OCI-LY7 (cell line): ENCODE data around the gene PAH. TPM values are rescaled to one million over a fixed set of nuclear protein-coding genes. Genes with fewer than 3 reads are reported as not detected.
"Not testable (repeated sequence)": the region's sequence is repeated elsewhere in the genome, so short reads cannot be mapped to it uniquely, and the experiment has no call there.

ENCODE experiments used
- BruUV-seq: library from RNA; stranded (reverse); fragments of 400-500 nt; replicated peaks from 2 replicates; lab custom pipeline; 2021; lab: Mats Ljungman, UMichigan
- CTCF ChIA-PET: fragments of 300-600 bp; sonication (Branson Sonifier 250); formaldehyde crosslinking; loops from one replicate; lab custom pipeline; 2022; ENCODE audit warnings: antibody characterized with exemption; ENCODE audit not compliant: unreplicated experiment; lab: Charles Lee
- POLR2A ChIA-PET: fragments of 300-600 bp; sonication (Branson Sonifier 250); formaldehyde crosslinking; loops from one replicate; lab custom pipeline; 2022; ENCODE audit warnings: antibody characterized with exemption; lab: Charles Lee
- DNase-seq: peaks from one replicate; pipeline ENCODE4 v3.0.0-alpha.2; 2015; ENCODE audit warnings: low spot score
- H2AFZ ChIP-seq: fragments of 200-600 bp; sonication (generic), shearing (Covaris generic); 2 replicates; pipeline ENCODE4 v1.6.1; 2014; ENCODE audit warnings: mild to moderate bottlenecking, antibody characterized with exemption, low read length, moderate library complexity
- H3K27ac ChIP-seq: fragments of 200-600 bp; sonication (generic); 2 replicates; pipeline ENCODE4 v1.5.1; 2014; ENCODE audit warnings: mixed run types, low read depth, mild to moderate bottlenecking, moderate library complexity, low read length, inconsistent platforms; ENCODE audit not compliant: poor library complexity, severe bottlenecking
- H3K36me3 ChIP-seq: fragments of 200-600 bp; sonication (generic); 2 replicates; pipeline ENCODE4 v1.6.1; 2014; ENCODE audit warnings: mild to moderate bottlenecking, antibody characterized with exemption, low read length, moderate library complexity, mixed read lengths; ENCODE audit not compliant: insufficient read depth
- H3K4me1 ChIP-seq: fragments of 200-600 bp; sonication (generic); 2 replicates; pipeline ENCODE4 v1.5.1; 2014; ENCODE audit warnings: mild to moderate bottlenecking, low read length; ENCODE audit not compliant: insufficient read depth, poor library complexity, severe bottlenecking
- H3K4me2 ChIP-seq: fragments of 200-600 bp; sonication (generic); 2 replicates; pipeline ENCODE4 v1.6.1; 2014; ENCODE audit warnings: mild to moderate bottlenecking, low read length
- H3K4me3 ChIP-seq: fragments of 200-600 bp; sonication (generic); 2 replicates; pipeline ENCODE4 v1.5.1; 2014; ENCODE audit warnings: mild to moderate bottlenecking, low read depth, low read length; ENCODE audit not compliant: poor library complexity, severe bottlenecking
- H3K79me2 ChIP-seq: fragments of 200-600 bp; sonication (generic); 2 replicates; pipeline ENCODE4 v1.6.1; 2016; ENCODE audit warnings: low read depth, mild to moderate bottlenecking, low read length, moderate library complexity, mixed read lengths; ENCODE audit not compliant: insufficient read depth
- H3K9me2 ChIP-seq: fragments of 200-600 bp; sonication (generic); 2 replicates; pipeline ENCODE4 v1.6.1; 2016; ENCODE audit warnings: mild to moderate bottlenecking, low read length, mixed read lengths; ENCODE audit not compliant: insufficient read depth
- H3K9me3 ChIP-seq: fragments of 200-600 bp; sonication (generic); 2 replicates; pipeline ENCODE4 v1.6.1; 2014; ENCODE audit warnings: mild to moderate bottlenecking, mixed run types, low read length, mixed read lengths
- H4K20me1 ChIP-seq: fragments of 200-600 bp; sonication (generic); 2 replicates; pipeline ENCODE4 v1.6.1; 2014; ENCODE audit warnings: mild to moderate bottlenecking, antibody characterized with exemption, low read length, moderate library complexity, mixed read lengths; ENCODE audit not compliant: insufficient read depth
- EZH2phosphoT487 ChIP-seq: fragments of 200-600 bp; sonication (generic); IDR thresholded peaks from 2 replicates; pipeline ENCODE4 v1.6.1; 2018; ENCODE audit warnings: low read depth, borderline replicate concordance, mild to moderate bottlenecking, mixed run types, antibody characterized with exemption, low read length, moderate library complexity, mixed read lengths
- intact Hi-C: fragments of 100-400 bp; cut with micrococcal nuclease; formaldehyde crosslinking; loops from one replicate; pipeline ENCODE4 v1.10.0; 2022; ENCODE audit not compliant: unreplicated experiment
- total RNA-seq, 2 experiments: library from RNA; depleted of rRNA in 1 of 2; stranded (reverse); fragments of >200 nt in 1 of 2; shearing (Covaris generic) in 1 of 2; gene quantifications; 2 replicates each; pipeline ENCODE4 v1.2.3, GENCODE V29; 2014 to 2022
- TF ChIP-seq, protein P1 (sequence below): fragments of 200-600 bp; sonication (generic); conservative IDR thresholded peaks from 2 replicates; pipeline ENCODE4 v1.5.1; 2014; ENCODE audit warnings: mild to moderate bottlenecking, antibody characterized with exemption, low read length, moderate library complexity, mixed read lengths

Gene PAH
- total RNA-seq, 2 experiments from 2014 or later, result not detected

DNA sequence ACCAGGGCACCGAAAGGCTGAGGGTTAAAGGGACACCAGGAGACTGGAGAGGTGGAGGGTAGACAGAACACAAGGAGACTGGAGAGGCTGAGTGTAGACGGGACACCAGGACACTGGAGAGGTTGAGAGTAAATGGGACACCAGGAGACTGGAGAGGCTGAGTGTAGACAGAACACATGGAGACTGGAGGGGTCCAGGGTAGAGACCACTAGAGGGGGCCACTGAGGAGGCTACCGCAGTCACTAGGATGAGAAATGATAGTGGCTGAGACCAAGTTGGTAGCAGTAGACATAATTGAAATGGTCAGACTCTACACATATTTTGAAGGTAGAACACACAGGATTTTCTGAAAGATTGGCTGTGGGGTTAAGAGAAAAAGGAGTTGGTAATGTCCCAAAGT, 68.2 kb downstream of the PAH start:
- BruUV-seq, result no TSS peak
- no peak overlapping the region for H3K27ac ChIP-seq

DNA sequence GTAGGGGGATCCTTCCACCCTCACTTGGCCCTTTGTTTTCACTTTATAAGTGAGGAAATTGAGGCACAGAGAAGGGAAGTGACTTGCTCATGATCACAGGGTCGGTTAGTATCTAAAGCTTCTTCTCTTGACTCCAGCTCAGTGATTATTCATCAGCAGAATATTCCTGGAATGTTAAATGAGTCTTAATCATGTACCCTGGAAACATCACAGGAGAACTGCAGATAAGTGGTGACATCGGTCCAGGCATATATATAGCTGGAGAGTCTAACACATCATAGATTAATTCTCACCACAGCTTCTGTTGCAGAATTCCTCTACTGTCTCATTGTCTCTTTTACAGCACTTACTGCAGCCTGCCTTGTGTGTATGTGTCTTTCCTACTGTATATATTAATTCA, 69.9 kb downstream of the PAH start:
- H2AFZ ChIP-seq, result no peak overlapping the region
- DNase-seq, result no peak
- H3K27ac ChIP-seq, result no peak overlapping the region
- H3K79me2 ChIP-seq, result no peaks in the 10 kb centered on the region
- H3K9me2 ChIP-seq, result no peaks in the 10 kb centered on the region
- CTCF ChIA-PET, result no interaction called here
- H3K36me3 ChIP-seq, result no peaks in the 10 kb centered on the region
- TF ChIP-seq EZH2phosphoT487, result no peak
- TF ChIP-seq, protein P1, sequence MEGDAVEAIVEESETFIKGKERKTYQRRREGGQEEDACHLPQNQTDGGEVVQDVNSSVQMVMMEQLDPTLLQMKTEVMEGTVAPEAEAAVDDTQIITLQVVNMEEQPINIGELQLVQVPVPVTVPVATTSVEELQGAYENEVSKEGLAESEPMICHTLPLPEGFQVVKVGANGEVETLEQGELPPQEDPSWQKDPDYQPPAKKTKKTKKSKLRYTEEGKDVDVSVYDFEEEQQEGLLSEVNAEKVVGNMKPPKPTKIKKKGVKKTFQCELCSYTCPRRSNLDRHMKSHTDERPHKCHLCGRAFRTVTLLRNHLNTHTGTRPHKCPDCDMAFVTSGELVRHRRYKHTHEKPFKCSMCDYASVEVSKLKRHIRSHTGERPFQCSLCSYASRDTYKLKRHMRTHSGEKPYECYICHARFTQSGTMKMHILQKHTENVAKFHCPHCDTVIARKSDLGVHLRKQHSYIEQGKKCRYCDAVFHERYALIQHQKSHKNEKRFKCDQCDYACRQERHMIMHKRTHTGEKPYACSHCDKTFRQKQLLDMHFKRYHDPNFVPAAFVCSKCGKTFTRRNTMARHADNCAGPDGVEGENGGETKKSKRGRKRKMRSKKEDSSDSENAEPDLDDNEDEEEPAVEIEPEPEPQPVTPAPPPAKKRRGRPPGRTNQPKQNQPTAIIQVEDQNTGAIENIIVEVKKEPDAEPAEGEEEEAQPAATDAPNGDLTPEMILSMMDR, result no peak
- H3K4me3 ChIP-seq, result no peak overlapping the region
- H4K20me1 ChIP-seq, result no peaks in the 10 kb centered on the region
- intact Hi-C loops, result no loop called here
- no TSS peak for BruUV-seq
- H3K9me3 ChIP-seq, result no peaks in the 10 kb centered on the region
- POLR2A ChIA-PET, result no interaction called here
- no peaks in the 10 kb centered on the region for H3K4me1 ChIP-seq
- H3K4me2 ChIP-seq, result no peak overlapping the region

More for the DNA sequence above, 68.2 kb downstream of the PAH start:
- Histone ChIP-seq H2AFZ (no peak overlapping the region), H3K4me2 (no peak overlapping the region), H3K9me3 (no peaks in the 10 kb centered on the region), H4K20me1 (no peaks in the 10 kb centered on the region), H3K36me3 (no peaks in the 10 kb centered on the region), H3K79me2 (no peaks in the 10 kb centered on the region), H3K9me2 (no peaks in the 10 kb centered on the region), H3K4me1 (no peaks in the 10 kb centered on the region), H3K4me3 (no peak overlapping the region)
- no peak for DNase-seq
- ChIA-PET POLR2A (no interaction called here), CTCF (no interaction called here)
- TF ChIP-seq, protein P1, result peak; percentile 38
- no peak for TF ChIP-seq EZH2phosphoT487
- intact Hi-C loops, result no loop called here

DNA sequence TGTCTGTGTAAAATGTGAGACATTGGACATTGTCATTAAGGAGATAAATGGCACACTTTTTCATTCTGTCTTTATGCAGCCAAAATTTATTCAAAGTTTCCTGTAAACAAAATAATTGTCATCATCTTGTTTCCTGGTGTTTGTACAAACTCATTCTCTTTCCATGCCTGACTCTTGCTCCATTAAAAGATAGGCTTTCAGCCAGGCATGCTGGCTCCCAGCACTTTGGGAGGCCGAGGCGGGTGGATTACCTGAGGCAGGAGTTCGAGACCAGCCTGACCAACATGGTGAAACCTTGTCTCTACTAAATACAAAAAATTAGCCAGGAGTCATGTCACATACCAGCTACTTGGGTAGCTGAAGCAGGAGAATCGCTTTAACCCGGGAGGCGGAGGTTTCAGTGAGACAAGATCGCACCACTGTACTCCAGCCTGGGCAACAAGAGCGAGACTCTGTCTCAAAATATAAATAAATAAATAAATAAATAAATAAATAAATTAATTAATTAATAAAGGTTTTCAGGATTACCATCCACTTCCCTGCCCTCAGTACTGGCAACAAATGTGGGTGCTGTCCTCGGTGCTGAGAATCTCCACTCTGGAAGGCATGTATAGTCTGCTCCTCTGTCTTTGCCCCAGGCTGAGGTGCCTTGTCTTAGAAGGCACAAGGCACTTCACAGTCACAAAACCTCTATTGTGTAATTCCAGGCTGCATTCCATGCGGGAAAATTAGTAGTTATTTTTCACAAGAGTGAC, 83.2 kb downstream of the PAH start:
- CTCF ChIA-PET, result no interaction called here
- POLR2A ChIA-PET, result no interaction called here
- no TSS peak for BruUV-seq
- Histone ChIP-seq H3K9me2 (no peaks in the 10 kb centered on the region), H2AFZ (no peak overlapping the region), H4K20me1 (no peaks in the 10 kb centered on the region), H3K4me1 (no peaks in the 10 kb centered on the region), H3K4me3 (no peak overlapping the region), H3K27ac (no peak overlapping the region), H3K36me3 (no peaks in the 10 kb centered on the region), H3K79me2 (no peaks in the 10 kb centered on the region), H3K9me3 (no peaks in the 10 kb centered on the region), H3K4me2 (no peak overlapping the region)
- DNase-seq, result no peak
- TF ChIP-seq, protein P1, result no peak
- no peak for TF ChIP-seq EZH2phosphoT487
- intact Hi-C loops, result no loop called here

DNA sequence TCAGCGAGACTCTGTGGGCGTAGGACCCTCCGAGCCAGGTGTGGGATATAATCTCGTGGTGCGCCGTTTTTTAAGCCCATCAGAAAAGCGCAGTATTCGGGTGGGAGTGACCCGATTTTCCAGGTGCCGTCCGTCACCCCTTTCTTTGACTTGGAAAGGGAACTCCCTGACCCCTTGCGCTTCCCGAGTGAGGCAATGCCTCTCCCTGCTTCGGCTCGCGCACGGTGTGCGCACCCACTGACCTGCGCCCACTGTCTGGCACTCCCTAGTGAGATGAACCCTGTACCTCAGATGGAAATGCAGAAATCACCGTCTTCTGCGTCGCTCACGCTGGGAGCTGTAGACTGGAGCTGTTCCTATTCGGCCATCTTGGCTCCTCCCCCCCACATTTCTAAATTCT, 84.2 kb downstream of the PAH start:
- H3K9me2 ChIP-seq, BruUV-seq, H2AFZ ChIP-seq, POLR2A ChIA-PET, CTCF ChIA-PET, H4K20me1 ChIP-seq, H3K36me3 ChIP-seq, H3K79me2 ChIP-seq, intact Hi-C loops, H3K4me1 ChIP-seq, H3K9me3 ChIP-seq, H3K4me3 ChIP-seq, DNase-seq, H3K27ac ChIP-seq, H3K4me2 ChIP-seq: not testable (repeated sequence)
